Stimulated activated CD4-positive, alpha-beta T cell treated with anti-CD3 and anti-CD28 coated beads, Interleukin-12 subunit alpha, Interleukin-12 subunit beta, amount 100 ng/mL, for 48 hours (primary cell): ENCODE data around the gene SNX20.

Source experiments
- DNase-seq, 3 donors: peaks; one replicate each; pipeline ENCODE4 v3.0.0-alpha.2; 2020; ENCODE audit warnings: low read depth in 2 of 3, low spot score in 1 of 3

SNX20 gene

GRCh38 chr16:50664270-50664669 is 16.8 kb downstream of the SNX20 start:
- DNase-seq, result no peak

GRCh38 chr16:50662306-50662940 is 18.7 kb downstream of the SNX20 start:
- DNase-seq, result no peak

- no peak for DNase-seq
These were observed 21.3 kb downstream of the SNX20 start for GRCh38 chr16:50659806-50660205.

DNA sequence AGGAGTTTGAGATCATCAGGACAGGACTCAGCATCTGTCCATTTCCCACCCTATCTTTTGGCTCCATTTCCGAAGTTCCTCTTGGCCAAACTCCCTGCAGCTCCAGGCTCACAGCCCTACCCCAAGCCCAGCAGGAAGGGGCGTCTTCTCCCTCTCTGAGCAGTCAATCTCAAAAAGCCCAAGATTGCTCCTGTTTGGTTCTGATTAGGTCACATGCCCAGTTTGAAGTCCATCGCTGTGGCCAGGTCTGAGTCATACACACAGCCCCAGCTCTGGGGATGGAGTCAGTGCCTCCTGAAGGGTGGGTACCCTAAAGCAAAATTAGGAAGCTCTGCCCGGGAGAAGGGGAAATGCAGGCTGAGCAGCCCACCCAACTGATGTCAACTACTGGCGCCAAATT is 23.9 kb downstream of the SNX20 start:
- DNase-seq, result no peak

DNA sequence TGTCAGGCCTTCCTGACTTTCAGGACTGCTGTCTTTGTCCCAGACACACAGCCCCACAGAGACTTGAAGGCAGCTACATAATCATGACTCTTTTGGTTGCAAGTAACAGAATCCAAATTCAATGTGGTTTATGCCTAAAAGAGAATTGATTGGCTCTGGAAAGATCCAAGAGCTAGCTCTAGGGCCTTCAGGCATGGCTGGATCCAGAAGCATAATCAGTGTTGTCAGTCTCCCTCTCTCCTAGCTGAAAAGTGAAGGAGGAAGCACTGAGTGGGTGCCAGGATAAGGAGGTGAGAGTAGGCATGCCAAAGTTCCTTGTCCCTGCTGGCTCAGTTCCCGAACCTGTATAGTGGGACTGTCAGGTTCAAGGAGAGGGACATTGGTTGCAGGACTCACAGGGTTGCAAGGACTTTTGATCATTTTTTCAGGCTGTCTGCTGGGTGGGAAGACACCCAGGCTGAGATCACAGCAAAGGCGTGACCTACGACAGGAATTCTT is 25.5 kb downstream of the SNX20 start:
- no peak for DNase-seq

DNA sequence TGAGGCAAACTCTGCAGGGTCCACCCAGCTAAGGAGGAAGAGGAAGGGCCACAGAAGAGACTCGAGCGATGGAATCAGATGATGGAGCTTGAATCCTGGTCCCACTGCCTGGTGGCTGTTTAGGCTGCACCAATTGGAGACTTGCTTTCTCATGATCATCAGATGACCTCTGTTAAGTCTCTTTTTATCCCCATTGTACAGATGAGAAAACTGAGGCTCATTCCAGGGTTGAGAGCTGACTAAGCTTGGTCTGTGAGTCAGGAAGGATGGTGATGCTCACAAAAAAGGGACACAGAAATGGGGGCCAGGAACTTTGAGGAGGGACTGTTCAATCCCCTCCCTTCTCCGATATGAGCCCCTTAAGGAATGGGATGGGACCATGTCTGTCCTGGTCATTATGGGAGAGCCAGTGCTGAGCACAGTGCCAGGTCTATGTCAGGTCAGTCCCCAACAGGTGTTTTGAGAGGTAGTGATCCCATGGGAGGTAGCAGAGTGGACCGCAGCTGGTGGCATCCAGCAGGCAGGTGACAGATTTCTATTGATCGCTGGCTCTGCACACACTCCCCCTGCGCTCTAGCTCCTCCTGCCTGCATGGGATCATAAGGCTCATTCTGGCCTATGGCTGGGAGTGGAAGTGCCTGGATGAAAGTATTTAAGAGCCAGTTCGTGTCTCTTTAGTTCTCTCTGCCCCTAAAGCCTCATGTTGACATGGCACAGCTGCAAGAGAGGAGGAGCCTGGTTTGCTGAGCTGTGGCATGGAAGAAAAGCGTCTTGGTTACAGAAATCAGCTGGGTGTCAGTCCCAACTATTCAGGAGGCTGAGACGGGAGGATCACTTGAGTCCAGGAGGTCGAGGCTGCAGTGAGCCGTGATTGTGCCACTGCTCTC is 27.2 kb downstream of the SNX20 start:
- DNase-seq, result no peak

- no peak for DNase-seq
These were observed 28.2 kb downstream of the SNX20 start for GRCh38 chr16:50652836-50653425.

- DNase-seq, result no peak
These were observed 29.2 kb downstream of the SNX20 start for GRCh38 chr16:50651835-50652438.

GRCh38 chr16:50646345-50646744 is 34.8 kb downstream of the SNX20 start:
- DNase-seq, result no peak

GRCh38 chr16:50645563-50646220 is 35.4 kb downstream of the SNX20 start:
- DNase-seq, result no peak

GRCh38 chr16:50644729-50645128 is 36.4 kb downstream of the SNX20 start:
- peak in 1 of 3 donors; percentile 16 for DNase-seq

DNA sequence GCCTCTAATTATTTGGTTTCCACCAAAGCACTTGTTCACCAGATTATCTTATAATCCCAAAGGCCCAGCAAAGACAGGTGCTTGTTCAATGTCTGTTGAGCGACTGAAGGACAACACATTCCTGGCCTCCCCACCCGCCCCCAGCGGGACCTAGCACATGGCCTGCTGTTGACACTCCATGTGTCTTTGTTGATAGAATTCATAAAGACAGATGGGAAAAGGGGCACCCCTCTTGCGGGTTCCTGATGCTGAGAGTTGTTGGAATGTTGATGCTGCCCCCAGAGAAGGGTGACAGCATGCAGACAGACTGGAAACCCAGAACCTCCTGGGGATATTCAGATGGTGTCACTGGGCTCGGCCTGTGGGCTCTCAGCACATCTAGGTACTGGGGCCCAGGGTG is 36.9 kb downstream of the SNX20 start:
- DNase-seq, result no peak

- no peak for DNase-seq
These were observed 37.9 kb downstream of the SNX20 start for GRCh38 chr16:50643192-50643591.

DNA sequence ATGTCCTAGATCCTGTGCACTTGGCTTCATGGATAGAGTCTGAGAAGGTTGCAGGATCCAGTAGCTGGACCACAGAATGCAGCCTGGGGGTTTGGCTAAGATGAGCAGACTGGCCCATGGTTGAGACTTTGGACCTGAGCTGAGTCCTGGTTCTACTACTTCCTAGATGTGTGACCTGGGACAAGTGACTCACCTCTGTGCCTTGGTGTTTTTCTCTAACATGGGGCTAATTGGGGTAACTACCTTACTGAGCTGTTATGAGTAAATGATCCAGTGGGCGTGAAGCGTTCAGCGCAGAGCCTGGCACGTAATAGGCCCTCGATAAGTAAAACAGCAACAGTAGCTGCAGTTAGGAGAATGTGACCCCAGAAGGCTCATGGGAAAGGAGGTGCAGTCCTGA is 38.8 kb downstream of the SNX20 start:
- no peak for DNase-seq

- no peak for DNase-seq
These were observed 39.3 kb downstream of the SNX20 start for GRCh38 chr16:50641818-50642187.

DNA sequence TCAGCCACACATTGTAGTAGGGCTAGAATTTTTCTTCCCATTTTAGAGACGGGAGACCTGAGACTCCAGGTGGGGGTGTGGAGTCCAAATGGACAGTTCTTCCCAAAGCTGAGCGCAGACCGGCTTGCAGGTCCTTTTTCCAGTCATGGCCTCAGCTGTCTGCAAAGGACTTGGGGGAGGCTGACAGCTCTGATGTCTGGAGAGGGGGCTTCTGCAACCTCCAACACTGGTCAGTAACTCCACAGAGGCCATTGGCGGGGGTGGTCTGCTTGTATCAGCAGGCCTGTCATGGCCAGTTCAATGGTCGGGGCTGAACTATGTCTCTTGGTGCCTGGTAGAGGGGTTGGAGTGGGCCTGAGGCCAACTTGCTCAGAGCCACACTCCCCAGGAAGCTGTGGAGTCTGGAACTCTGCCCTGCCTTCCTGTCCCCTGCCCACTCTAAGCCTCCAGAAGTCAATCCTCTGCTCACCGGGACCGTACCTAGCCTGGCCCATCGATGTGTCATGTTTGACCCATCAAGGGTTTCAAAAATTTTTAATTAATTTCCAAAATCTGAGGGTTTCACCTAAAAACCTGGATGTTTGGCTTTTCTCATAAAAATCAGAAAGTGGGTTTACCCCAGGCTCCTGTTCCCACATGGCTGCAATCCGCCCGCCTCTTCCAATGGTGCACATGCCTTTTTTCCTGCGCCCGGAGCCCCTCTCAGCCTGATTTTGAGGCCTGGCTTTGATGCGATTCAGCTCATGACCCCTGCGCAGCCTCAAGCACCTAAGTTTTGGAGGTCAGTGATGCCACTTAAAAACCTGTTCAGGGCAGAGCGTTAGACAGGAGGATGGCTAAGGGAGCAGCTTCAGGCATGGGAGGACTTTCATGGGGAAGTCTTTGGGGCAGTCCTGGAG is 39.9 kb downstream of the SNX20 start:
- no peak for DNase-seq

- DNase-seq, result no peak
These were observed 40.7 kb downstream of the SNX20 start for GRCh38 chr16:50640391-50640790.

DNA sequence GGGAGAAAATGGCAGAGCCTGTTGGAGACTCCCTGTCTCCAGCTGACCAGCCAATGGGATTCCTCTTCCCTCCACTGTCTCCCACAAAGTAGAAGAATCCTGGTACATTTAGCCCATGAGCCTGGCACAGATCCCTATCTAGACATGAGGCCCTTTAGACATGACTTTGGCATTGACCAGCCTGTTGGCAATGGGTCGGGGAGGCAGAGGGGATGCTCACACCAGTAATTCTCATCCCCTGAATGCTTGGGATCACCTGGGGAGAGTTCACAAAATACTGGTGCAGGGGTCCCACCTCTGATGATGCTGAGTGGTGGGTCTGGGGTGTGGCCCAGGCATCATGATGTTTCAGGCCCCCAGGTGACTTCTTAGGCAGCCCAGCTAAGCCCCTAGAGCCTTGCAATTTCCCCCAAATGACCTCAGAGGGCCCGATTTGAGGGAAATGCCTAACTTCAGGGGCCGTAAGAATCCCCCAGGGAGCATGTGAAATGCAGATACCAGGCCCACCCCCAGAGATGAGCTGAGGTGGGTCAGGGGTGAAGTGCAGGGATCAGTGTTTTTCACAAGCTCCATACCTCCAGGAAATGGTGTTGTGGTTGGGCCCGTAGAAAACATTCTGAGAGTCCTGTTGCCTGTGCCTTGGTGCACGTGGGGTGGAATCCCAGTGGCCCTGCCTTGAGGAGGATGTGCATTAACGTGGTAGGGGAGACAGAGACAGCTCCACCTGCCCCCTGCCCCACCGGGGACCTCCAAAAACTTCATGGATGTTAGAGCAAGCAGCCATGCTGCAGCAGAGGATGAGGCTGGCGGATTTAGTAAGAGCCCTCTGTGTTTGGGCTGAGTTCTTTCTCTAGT is 42.1 kb downstream of the SNX20 start:
- no peak for DNase-seq
